HepG2 (cell line): ENCODE results near the gene MITF.

Source experiments
- CENPBD1 ChIP-seq: sonication (generic); formaldehyde crosslinking; IDR thresholded peaks from 2 replicates; pipeline ENCODE4 v1.8.0; 2022; ENCODE audit warnings: missing genetic modification reagents, low read depth, mild to moderate bottlenecking, borderline replicate concordance
- CHD4 ChIP-seq: fragments of 200-600 bp; sonication (generic); IDR thresholded peaks from 2 replicates; pipeline ENCODE4 v1.7.0; 2017; ENCODE audit warnings: mild to moderate bottlenecking, low read length, borderline replicate concordance
- CTCF ChIP-seq: sonication (generic); formaldehyde crosslinking; IDR thresholded peaks from 2 replicates; pipeline ENCODE4 v1.5.0; 2020; ENCODE audit warnings: mild to moderate bottlenecking, missing genetic modification reagents, moderate library complexity
- SP2 ChIP-seq: sonication (generic); formaldehyde crosslinking; IDR thresholded peaks from 2 replicates; pipeline ENCODE4 v1.5.1; 2020; ENCODE audit warnings: mild to moderate bottlenecking, missing genetic modification reagents
- SRF ChIP-seq: IDR thresholded peaks from 2 replicates; pipeline ENCODE4 v1.6.1; 2011; ENCODE audit warnings: mild to moderate bottlenecking, low read depth, low read length, moderate library complexity
- TCF7L2 ChIP-seq: IDR thresholded peaks from 2 replicates; pipeline ENCODE4 v1.6.1; 2011; ENCODE audit warnings: mild to moderate bottlenecking, low read depth, low read length, moderate library complexity
- ZNF3 ChIP-seq: IDR thresholded peaks from 2 replicates; pipeline ENCODE4 v1.7.0; 2017; ENCODE audit warnings: inconsistent platforms
- ZNF678 ChIP-seq: sonication (generic); formaldehyde crosslinking; IDR thresholded peaks from 2 replicates; pipeline ENCODE4 v1.4.0; 2020; ENCODE audit warnings: mild to moderate bottlenecking, missing genetic modification reagents
- TF ChIP-seq, protein P1 (sequence below): sonication (generic); formaldehyde crosslinking; IDR thresholded peaks from 2 replicates; pipeline ENCODE4 v1.8.1; 2023; ENCODE audit warnings: mild to moderate bottlenecking, moderate library complexity, missing genetic modification reagents
- TF ChIP-seq, protein P2 (sequence below): sonication (generic); formaldehyde crosslinking; IDR thresholded peaks from 2 replicates; pipeline ENCODE4 v1.4.0; 2020; ENCODE audit warnings: mild to moderate bottlenecking, missing genetic modification reagents

DNA sequence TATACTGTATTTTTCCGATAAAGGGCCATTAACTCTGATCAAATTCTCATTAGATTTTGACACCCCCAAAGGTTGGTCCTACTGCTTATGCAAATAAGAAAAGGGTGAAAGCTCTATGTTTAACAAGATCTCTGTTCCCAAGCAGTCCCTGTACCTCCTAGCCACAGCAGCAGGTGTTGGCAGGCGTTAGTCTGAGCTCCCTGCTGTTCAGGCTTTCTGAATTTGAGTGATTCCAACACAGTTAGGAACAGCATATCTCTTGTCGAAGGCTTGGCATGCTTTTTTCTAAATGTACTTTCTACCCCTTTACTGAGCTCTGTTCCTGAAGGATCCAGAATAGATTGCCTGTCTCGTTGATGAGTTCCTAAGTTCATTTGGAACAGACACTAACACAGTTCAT lies 42.3 kb downstream of the MITF start:
- no peak for TF ChIP-seq CTCF (CRISPR knock-in tag)
- no peak for TF ChIP-seq ZNF678 (CRISPR knock-in tag)
- no peak for TF ChIP-seq ZNF3 (CRISPR knock-in tag)
- TF ChIP-seq, protein P1, sequence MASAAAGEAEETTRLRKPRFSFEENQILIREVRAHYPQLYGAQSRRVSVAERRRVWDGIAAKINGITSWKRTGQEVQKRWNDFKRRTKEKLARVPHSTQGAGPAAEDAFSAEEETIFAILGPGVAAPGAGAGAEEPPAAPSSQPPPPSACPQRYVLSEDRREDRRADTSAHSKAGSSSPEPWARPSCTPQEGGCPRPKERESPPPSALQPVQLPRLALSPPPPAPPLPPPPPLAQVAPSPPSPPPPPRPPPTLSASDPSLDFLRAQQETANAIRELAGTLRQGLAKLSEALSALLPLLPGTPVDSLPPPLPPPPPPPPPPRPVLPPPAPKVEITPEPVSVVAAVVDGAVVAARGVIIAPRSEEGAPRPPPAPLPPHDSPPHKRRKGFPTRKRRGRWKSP (CRISPR knock-in tag) = no peak
- TF ChIP-seq CHD4 = no peak
- no peak for TF ChIP-seq SRF
- TF ChIP-seq CENPBD1 = no peak
- no peak for TF ChIP-seq TCF7L2
- TF ChIP-seq SP2 (CRISPR knock-in tag) = no peak
- TF ChIP-seq, protein P2, sequence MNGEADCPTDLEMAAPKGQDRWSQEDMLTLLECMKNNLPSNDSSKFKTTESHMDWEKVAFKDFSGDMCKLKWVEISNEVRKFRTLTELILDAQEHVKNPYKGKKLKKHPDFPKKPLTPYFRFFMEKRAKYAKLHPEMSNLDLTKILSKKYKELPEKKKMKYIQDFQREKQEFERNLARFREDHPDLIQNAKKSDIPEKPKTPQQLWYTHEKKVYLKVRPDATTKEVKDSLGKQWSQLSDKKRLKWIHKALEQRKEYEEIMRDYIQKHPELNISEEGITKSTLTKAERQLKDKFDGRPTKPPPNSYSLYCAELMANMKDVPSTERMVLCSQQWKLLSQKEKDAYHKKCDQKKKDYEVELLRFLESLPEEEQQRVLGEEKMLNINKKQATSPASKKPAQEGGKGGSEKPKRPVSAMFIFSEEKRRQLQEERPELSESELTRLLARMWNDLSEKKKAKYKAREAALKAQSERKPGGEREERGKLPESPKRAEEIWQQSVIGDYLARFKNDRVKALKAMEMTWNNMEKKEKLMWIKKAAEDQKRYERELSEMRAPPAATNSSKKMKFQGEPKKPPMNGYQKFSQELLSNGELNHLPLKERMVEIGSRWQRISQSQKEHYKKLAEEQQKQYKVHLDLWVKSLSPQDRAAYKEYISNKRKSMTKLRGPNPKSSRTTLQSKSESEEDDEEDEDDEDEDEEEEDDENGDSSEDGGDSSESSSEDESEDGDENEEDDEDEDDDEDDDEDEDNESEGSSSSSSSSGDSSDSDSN (CRISPR knock-in tag) = no peak
